Loucy (cell line): Measurements from ENCODE around the gene SLC29A3.

Source experiments
- CTCF ChIP-seq: fragments of 200-600 bp; sonication (generic); conservative IDR thresholded peaks from 2 replicates; pipeline ENCODE4 v1.5.1; 2014; ENCODE audit warnings: mild to moderate bottlenecking, antibody characterized with exemption, low read length
- EZH2phosphoT487 ChIP-seq: fragments of 200-600 bp; IDR thresholded peaks from 2 replicates; pipeline ENCODE4 v1.6.1; 2018; ENCODE audit warnings: antibody characterized with exemption, mild to moderate bottlenecking, moderate library complexity, borderline replicate concordance

DNA sequence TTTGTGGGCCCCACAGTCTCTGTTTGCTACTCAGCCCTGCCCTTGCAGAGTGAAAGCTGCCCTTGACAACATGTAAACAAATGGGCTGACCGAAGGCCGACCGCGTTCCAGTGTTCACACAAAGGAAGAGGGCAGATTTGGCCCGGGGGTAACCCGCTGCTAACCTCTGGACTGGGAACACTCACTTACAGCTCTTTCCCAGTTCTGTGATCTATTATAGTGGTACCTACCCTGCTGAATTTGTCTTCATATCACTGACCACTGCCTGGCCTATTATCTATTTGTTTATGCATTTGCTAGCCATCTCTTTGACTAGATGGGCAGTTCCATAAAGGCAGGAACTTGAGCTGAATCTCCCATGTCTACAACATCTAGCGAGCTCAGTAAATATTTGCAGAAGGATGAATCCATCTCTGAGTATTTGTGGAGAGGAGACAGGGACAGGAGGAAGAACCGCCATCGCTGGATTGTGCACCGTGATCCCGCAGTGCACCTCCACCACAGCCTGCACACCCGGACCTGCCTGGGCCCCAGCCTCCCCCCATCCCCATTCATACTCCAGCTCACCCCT is 15.2 kb downstream of the SLC29A3 start:
- TF ChIP-seq CTCF (no peak), EZH2phosphoT487 (no peak)
